Measurements from ENCODE around the gene MAGI2.

The MAGI2 gene

GRCh38 chr7:79340212-79340611, 113.3 kb downstream of the MAGI2 start:
- peak; percentile 31 for DNase-seq (ENCODE audit: low read depth)
- TF ChIP-seq, protein P1, sequence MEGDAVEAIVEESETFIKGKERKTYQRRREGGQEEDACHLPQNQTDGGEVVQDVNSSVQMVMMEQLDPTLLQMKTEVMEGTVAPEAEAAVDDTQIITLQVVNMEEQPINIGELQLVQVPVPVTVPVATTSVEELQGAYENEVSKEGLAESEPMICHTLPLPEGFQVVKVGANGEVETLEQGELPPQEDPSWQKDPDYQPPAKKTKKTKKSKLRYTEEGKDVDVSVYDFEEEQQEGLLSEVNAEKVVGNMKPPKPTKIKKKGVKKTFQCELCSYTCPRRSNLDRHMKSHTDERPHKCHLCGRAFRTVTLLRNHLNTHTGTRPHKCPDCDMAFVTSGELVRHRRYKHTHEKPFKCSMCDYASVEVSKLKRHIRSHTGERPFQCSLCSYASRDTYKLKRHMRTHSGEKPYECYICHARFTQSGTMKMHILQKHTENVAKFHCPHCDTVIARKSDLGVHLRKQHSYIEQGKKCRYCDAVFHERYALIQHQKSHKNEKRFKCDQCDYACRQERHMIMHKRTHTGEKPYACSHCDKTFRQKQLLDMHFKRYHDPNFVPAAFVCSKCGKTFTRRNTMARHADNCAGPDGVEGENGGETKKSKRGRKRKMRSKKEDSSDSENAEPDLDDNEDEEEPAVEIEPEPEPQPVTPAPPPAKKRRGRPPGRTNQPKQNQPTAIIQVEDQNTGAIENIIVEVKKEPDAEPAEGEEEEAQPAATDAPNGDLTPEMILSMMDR (conservative IDR thresholded peaks at IDR 0.05; ENCODE audit: low read depth, low read length) = no peak

DNA sequence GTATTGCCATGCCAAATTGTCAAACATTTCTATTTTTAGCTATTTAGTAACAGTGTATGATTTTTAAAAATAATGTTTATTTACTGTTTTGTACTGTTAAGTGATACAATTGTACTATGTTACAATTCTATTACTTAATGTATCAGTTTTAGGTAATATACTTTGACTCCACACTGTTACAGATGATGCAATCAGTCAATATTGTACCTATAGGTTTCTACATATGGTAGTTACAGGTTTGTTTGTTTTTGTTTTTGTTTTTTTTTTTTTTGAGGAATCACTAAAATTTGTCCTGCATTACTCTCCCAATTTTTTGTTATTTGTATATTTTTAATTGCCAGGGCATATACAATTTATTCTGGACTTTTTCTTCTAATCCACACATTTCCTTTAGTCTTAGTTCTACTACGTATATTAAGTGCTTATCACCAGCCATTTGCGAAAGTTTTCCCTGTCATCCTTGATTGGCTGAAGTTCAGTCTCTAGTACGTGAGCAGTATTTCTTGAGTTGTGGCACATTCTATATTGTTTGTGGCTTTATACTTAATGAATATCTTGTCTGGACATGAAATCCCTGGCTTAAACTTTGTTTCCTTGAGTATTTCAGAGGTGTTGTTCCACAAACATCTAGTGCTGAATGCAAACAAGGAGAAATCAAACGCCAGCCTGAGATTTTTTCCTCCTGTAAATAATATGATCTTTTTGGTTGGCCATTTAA, 114.1 kb downstream of the MAGI2 start:
- TF ChIP-seq, protein P1 (conservative IDR thresholded peaks at IDR 0.05; ENCODE audit: low read depth, low read length) = no peak
- no peak overlapping the region for H3K4me3 ChIP-seq (ENCODE audit: low read depth, low read length)
- no peak for DNase-seq (ENCODE audit: low read depth)

More at GRCh38 chr7:79340212-79340611, 113.3 kb downstream of the MAGI2 start:
- no peak overlapping the region for H3K4me3 ChIP-seq (ENCODE audit: low read depth, low read length)

DNA sequence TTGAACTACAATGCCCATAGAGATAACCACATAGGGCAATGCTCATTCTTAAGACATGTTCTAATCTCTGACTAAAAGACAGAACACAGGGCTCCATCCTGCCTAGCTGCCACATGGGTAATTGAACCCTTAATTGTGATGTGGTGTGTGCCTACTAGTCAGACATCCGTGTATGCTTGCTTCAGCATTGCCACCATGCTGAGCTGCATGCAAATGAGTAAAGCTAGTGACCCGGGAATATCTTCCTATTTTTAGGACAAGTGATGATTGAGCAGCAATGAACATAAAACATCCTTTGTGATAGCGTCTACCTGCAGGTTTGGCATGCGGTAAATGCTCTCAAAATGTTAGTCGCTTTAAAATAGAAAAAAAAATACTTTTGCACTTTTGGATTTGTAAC, 115.8 kb downstream of the MAGI2 start:
- no peak overlapping the region for H3K4me3 ChIP-seq (ENCODE audit: low read depth, low read length)
- TF ChIP-seq, protein P1 (conservative IDR thresholded peaks at IDR 0.05; ENCODE audit: low read depth, low read length) = no peak
- DNase-seq (ENCODE audit: low read depth) = no peak

- no peak overlapping the region for H3K4me3 ChIP-seq (ENCODE audit: low read depth, low read length)
- DNase-seq (ENCODE audit: low read depth) = peak; percentile 51
- TF ChIP-seq, protein P1 (conservative IDR thresholded peaks at IDR 0.05; ENCODE audit: low read depth, low read length) = no peak
These were observed 118.6 kb downstream of the MAGI2 start for GRCh38 chr7:79334841-79335240.

DNA sequence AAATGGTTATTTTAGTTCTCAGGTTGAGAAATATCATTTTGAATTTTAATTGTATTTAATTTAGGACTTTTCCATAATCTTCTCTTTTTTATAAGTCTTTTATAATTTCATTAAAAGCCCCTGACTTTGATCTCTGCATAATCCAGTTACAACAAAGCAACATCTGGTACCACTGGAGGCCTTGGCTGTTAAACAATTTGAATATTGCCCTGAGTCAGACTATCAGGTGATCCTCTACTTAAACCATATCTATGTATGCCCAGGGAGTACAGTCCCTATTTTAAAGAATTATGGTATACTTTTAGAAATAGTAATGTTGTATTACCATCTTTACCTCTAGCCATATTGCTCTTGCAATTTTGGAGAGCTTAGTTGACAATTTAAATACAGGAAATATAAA, 119.1 kb downstream of the MAGI2 start:
- TF ChIP-seq, protein P1 (conservative IDR thresholded peaks at IDR 0.05; ENCODE audit: low read depth, low read length) = no peak
- no peak for DNase-seq (ENCODE audit: low read depth)
- no peak overlapping the region for H3K4me3 ChIP-seq (ENCODE audit: low read depth, low read length)

DNA sequence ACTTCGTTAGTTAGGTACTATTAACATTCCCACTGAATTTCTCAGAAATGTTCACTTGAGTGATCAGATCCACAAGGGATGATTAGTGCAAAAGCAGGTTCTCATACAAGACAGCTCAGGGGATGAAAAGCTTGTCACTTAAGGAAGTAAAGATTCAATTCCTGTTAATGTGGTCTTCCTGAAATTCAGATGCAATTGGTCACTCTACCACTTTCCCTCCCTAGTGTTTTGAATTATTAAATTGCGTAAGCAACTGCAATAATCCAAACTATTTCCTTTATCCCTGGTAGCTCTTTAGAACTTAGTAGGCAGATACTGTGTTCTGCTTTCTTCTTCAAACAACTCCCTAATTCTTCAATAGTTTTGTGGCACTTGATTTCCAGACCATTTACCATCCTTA, 121.4 kb downstream of the MAGI2 start:
- TF ChIP-seq, protein P1 (conservative IDR thresholded peaks at IDR 0.05; ENCODE audit: low read depth, low read length) = no peak
- no peak overlapping the region for H3K4me3 ChIP-seq (ENCODE audit: low read depth, low read length)
- DNase-seq (ENCODE audit: low read depth) = no peak

DNA sequence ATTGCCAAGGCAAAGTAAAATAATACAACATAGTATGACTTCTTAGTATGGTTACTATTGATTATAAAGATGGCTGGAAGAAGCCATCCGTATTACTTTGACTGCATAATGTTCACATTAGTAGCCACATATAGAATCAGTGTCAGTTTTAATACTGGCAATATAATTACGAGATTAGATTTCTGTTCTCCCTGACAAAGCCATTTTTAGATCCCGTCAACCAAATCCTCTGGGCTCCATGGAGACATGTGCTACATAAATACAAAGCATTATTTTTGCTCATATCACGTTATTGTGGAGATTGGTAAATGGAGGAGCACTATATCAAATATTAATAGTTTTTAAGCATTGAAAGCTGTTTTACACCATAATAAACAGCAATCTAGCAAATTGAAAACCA, 124.0 kb downstream of the MAGI2 start:
- H3K4me3 ChIP-seq (ENCODE audit: low read depth, low read length) = no peak overlapping the region
- TF ChIP-seq, protein P1 (conservative IDR thresholded peaks at IDR 0.05; ENCODE audit: low read depth, low read length) = no peak
- DNase-seq (ENCODE audit: low read depth) = no peak

All from choroid plexus epithelial cell (primary cell).